Neural cell (in vitro differentiated cells): ENCODE measurements around the gene PGS1. TPM values are rescaled to one million over a fixed set of nuclear protein-coding genes. Genes with fewer than 3 reads are reported as not detected.

Experiments used
- H2AFZ ChIP-seq: fragments of 200-600, 300-800 bp; sonication (generic), shearing (Covaris generic); 2 replicates; pipeline ENCODE4 v1.6.0; 2014; ENCODE audit warnings: low read depth, mild to moderate bottlenecking, antibody characterized with exemption, low read length, moderate library complexity
- H3F3A ChIP-seq: fragments of 200-600 bp; shearing (Covaris generic); 2 replicates; pipeline ENCODE4 v1.6.1; 2016; ENCODE audit warnings: mild to moderate bottlenecking, moderate library complexity, mixed read lengths, antibody characterized with exemption, low read length; ENCODE audit not compliant: insufficient read depth, poor library complexity, severe bottlenecking
- H3K27ac ChIP-seq: fragments of 200-600, 300-800 bp; sonication (generic), shearing (Covaris generic); 2 replicates; pipeline ENCODE4 v1.5.1; 2014; ENCODE audit warnings: mild to moderate bottlenecking, low read length, moderate library complexity
- H3K27me3 ChIP-seq: fragments of 300-800, 200-600 bp; sonication (generic), shearing (Covaris generic); 2 replicates; pipeline ENCODE4 v1.6.0; 2014; ENCODE audit warnings: mild to moderate bottlenecking, low read depth, low read length, moderate library complexity; ENCODE audit not compliant: insufficient read depth
- H3K36me3 ChIP-seq: fragments of 300-800, 200-600 bp; sonication (generic), shearing (Covaris generic); 2 replicates; pipeline ENCODE4 v1.5.1; 2014; ENCODE audit warnings: mild to moderate bottlenecking, antibody characterized with exemption, low read length, moderate library complexity; ENCODE audit not compliant: insufficient read depth
- H3K4me2 ChIP-seq: fragments of 300-800, 200-600 bp; sonication (generic), shearing (Covaris generic); 2 replicates; pipeline ENCODE4 v1.6.0; 2014; ENCODE audit warnings: mild to moderate bottlenecking, low read length
- H3K4me3 ChIP-seq: fragments of 300-800, 200-600 bp; sonication (generic), shearing (Covaris generic); 2 replicates; pipeline ENCODE4 v1.5.1; 2014; ENCODE audit warnings: mild to moderate bottlenecking, low read length, moderate library complexity
- H3K79me2 ChIP-seq: fragments of 200-600 bp; shearing (Covaris generic); replicated peaks from 2 replicates; pipeline ENCODE4 v1.6.0; 2014; ENCODE audit warnings: mild to moderate bottlenecking, low read length, moderate library complexity; ENCODE audit not compliant: insufficient read depth
- H3K9ac ChIP-seq: fragments of 300-800, 200-600 bp; sonication (generic), shearing (Covaris generic); 2 replicates; pipeline ENCODE4 v1.6.1; 2016; ENCODE audit warnings: mild to moderate bottlenecking, low read length, mixed read lengths
- H3K9me2 ChIP-seq: fragments of 200-600 bp; shearing (Covaris generic); 2 replicates; pipeline ENCODE4 v1.6.1; 2016; ENCODE audit warnings: mild to moderate bottlenecking, low read length, mixed read lengths; ENCODE audit not compliant: insufficient read depth
- H3K9me3 ChIP-seq: fragments of 200-600, 300-800 bp; sonication (generic), shearing (Covaris generic); 2 replicates; pipeline ENCODE4 v1.6.1; 2016; ENCODE audit warnings: mild to moderate bottlenecking, mixed run types, low read length, moderate library complexity, mixed read lengths
- H4K20me1 ChIP-seq: fragments of 200-600 bp; shearing (Covaris generic); 2 replicates; pipeline ENCODE4 v1.6.1; 2016; ENCODE audit warnings: mild to moderate bottlenecking, mixed run types; ENCODE audit not compliant: insufficient read depth
- CTCF ChIP-seq: fragments of 450-650 bp; IDR thresholded peaks from 2 replicates; pipeline ENCODE4 v1.5.1; 2014; ENCODE audit warnings: antibody characterized with exemption, mild to moderate bottlenecking, moderate library complexity; ENCODE audit not compliant: poor library complexity, severe bottlenecking
- EP300 ChIP-seq: fragments of 450-650 bp; conservative IDR thresholded peaks from 2 replicates; pipeline ENCODE4 v1.6.1; 2014; ENCODE audit warnings: antibody characterized with exemption, mild to moderate bottlenecking, moderate library complexity; ENCODE audit not compliant: poor library complexity, severe bottlenecking
- EZH2 ChIP-seq: fragments of 200-600, 300-800 bp; shearing (Covaris generic), sonication (generic); IDR thresholded peaks from 2 replicates; pipeline ENCODE4 v1.6.1; 2014; ENCODE audit warnings: antibody characterized with exemption, low read length, borderline replicate concordance, mild to moderate bottlenecking; ENCODE audit not compliant: insufficient read depth, poor library complexity, severe bottlenecking
- POLR2AphosphoS5 ChIP-seq: IDR thresholded peaks from 2 replicates; pipeline ENCODE4 v1.6.1; 2012
- RAD21 ChIP-seq: fragments of 450-650 bp; conservative IDR thresholded peaks from 2 replicates; pipeline ENCODE4 v1.6.1; 2014; ENCODE audit warnings: antibody characterized with exemption, mild to moderate bottlenecking, moderate library complexity
- REST ChIP-seq: IDR thresholded peaks from 2 replicates; pipeline ENCODE4 v1.6.1; 2012; ENCODE audit warnings: borderline replicate concordance
- polyA plus RNA-seq: library from polyadenylated mRNA; depleted of rRNA; stranded (reverse); fragments of >200 nt; gene quantifications from 2 replicates; pipeline ENCODE4 v1.2.3, GENCODE V29; 2014
- small RNA-seq, 3 experiments: library from RNA; depleted of rRNA; stranded (forward); fragments of <200 nt; gene quantifications; one replicate each; pipeline ENCODE3, GENCODE V24; 2012

Gene PGS1
- polyA plus RNA-seq, 1 donor from 2014 or later: 65.7 TPM

GRCh38 chr17:78473951-78474613, 95.6 kb downstream of the PGS1 start:
- no peak for TF ChIP-seq CTCF
- TF ChIP-seq POLR2AphosphoS5: no peak
- TF ChIP-seq RAD21: no peak
- no peak for TF ChIP-seq REST
- TF ChIP-seq EP300: no peak
- no peak for TF ChIP-seq EZH2
- H3K27me3 ChIP-seq: no peaks in the 10 kb centered on the region
- no peak overlapping the region for H2AFZ ChIP-seq
- no peaks in the 10 kb centered on the region for H3K79me2 ChIP-seq
- no peaks in the 10 kb centered on the region for H3K36me3 ChIP-seq
- H4K20me1 ChIP-seq: no peaks in the 10 kb centered on the region
- no peak overlapping the region for H3K27ac ChIP-seq
- H3K9me2 ChIP-seq: no peaks in the 10 kb centered on the region
- H3F3A ChIP-seq: no peaks in the 10 kb centered on the region
- H3K9ac ChIP-seq: no peak overlapping the region
- H3K9me3 ChIP-seq: no peaks in the 10 kb centered on the region
- no peak overlapping the region for H3K4me3 ChIP-seq
- H3K4me2 ChIP-seq: no peak overlapping the region

Small RNA genes within 50 kb of the gene (small RNA-seq; reads per million reads assigned to genes)
- 0 reads per million in 3 experiments for gene RF00415
- gene RN7SL236P: 0 to 0.08 (median 0.03) reads per million in 3 experiments

Other genes starting within 250 kb of the PGS1 start
- gene TMC6, start 249.9 kb upstream of the PGS1 start, polyA plus RNA-seq: 0.16 TPM in 1 of 2 replicates, not detected in the other
- gene TMC8, start 247.9 kb upstream of the PGS1 start, polyA plus RNA-seq: 0.24 and 0.41 TPM in 2 replicates
- not detected in 2 replicates for gene C17orf99, start 232.3 kb upstream of the PGS1 start, polyA plus RNA-seq
- gene SYNGR2, start 210.1 kb upstream of the PGS1 start, polyA plus RNA-seq: 2.7 and 3.9 TPM in 2 replicates
- 1.1 TPM in 1 of 2 replicates, not detected in the other for gene TK1, start 191.6 kb upstream of the PGS1 start, polyA plus RNA-seq
- gene AFMID, start 191.3 kb upstream of the PGS1 start, polyA plus RNA-seq: 15.8 and 27.1 TPM in 2 replicates
- gene BIRC5, start 164.4 kb upstream of the PGS1 start, polyA plus RNA-seq: 1.4 and 2.3 TPM in 2 replicates
- gene TMEM235, start 147.0 kb upstream of the PGS1 start, polyA plus RNA-seq: not detected in 2 replicates
- 5.4 and 7.1 TPM in 2 replicates for gene SOCS3, start 18.6 kb upstream of the PGS1 start, polyA plus RNA-seq
- 0.08 TPM in 1 of 2 replicates, not detected in the other for gene DNAH17, start 198.7 kb downstream of the PGS1 start, polyA plus RNA-seq